Measurements from ENCODE around the gene NAALADL2. TPM values are rescaled to one million over a fixed set of nuclear protein-coding genes. Genes with fewer than 3 reads are reported as not detected.

Gene NAALADL2
- total RNA-seq, 1 donor from 2014 or later, result 2.9 TPM

- Histone ChIP-seq H3K36me3 (ENCODE audit: control insufficient read depth, insufficient read depth, low read length) (no peaks in the 10 kb centered on the region), H3K4me3 (ENCODE audit: low read depth, low read length) (no peak overlapping the region), H3K27me3 (ENCODE audit: control insufficient read depth, insufficient read depth, low read length) (no peaks in the 10 kb centered on the region)
- DNase-seq (ENCODE audit: low read depth), result no peak
- TF ChIP-seq CTCF (IDR thresholded peaks at IDR 0.05; ENCODE audit: insufficient read depth, low read length, poor library complexity, severe bottlenecking), result no peak
Observed at GRCh38 chr3:174869448-174869847, 10.3 kb downstream of the NAALADL2 start.

- DNase-seq (ENCODE audit: low read depth), result no peak
- TF ChIP-seq CTCF (IDR thresholded peaks at IDR 0.05; ENCODE audit: insufficient read depth, low read length, poor library complexity, severe bottlenecking), result no peak
- no peaks in the 10 kb centered on the region for H3K27me3 ChIP-seq (ENCODE audit: control insufficient read depth, insufficient read depth, low read length)
- no peaks in the 10 kb centered on the region for H3K36me3 ChIP-seq (ENCODE audit: control insufficient read depth, insufficient read depth, low read length)
- no peak overlapping the region for H3K4me3 ChIP-seq (ENCODE audit: low read depth, low read length)
Observed at GRCh38 chr3:174873832-174874657, 14.9 kb downstream of the NAALADL2 start.

- Histone ChIP-seq H3K4me3 (ENCODE audit: low read depth, low read length) (no peak overlapping the region), H3K27me3 (ENCODE audit: control insufficient read depth, insufficient read depth, low read length) (no peaks in the 10 kb centered on the region), H3K36me3 (ENCODE audit: control insufficient read depth, insufficient read depth, low read length) (no peaks in the 10 kb centered on the region)
- no peak for DNase-seq (ENCODE audit: low read depth)
- no peak for TF ChIP-seq CTCF (IDR thresholded peaks at IDR 0.05; ENCODE audit: insufficient read depth, low read length, poor library complexity, severe bottlenecking)
Observed at GRCh38 chr3:174882789-174883188, 23.7 kb downstream of the NAALADL2 start.

GRCh38 chr3:174883881-174884675 lies 24.9 kb downstream of the NAALADL2 start:
- Histone ChIP-seq H3K4me3 (ENCODE audit: low read depth, low read length) (no peak overlapping the region), H3K36me3 (ENCODE audit: control insufficient read depth, insufficient read depth, low read length) (no peaks in the 10 kb centered on the region), H3K27me3 (ENCODE audit: control insufficient read depth, insufficient read depth, low read length) (no peaks in the 10 kb centered on the region)
- DNase-seq (ENCODE audit: low read depth), result no peak
- no peak for TF ChIP-seq CTCF (IDR thresholded peaks at IDR 0.05; ENCODE audit: insufficient read depth, low read length, poor library complexity, severe bottlenecking)

- no peak for DNase-seq (ENCODE audit: low read depth)
- no peaks in the 10 kb centered on the region for H3K36me3 ChIP-seq (ENCODE audit: control insufficient read depth, insufficient read depth, low read length)
- no peak for TF ChIP-seq CTCF (IDR thresholded peaks at IDR 0.05; ENCODE audit: insufficient read depth, low read length, poor library complexity, severe bottlenecking)
- no peak overlapping the region for H3K4me3 ChIP-seq (ENCODE audit: low read depth, low read length)
- no peaks in the 10 kb centered on the region for H3K27me3 ChIP-seq (ENCODE audit: control insufficient read depth, insufficient read depth, low read length)
Observed at GRCh38 chr3:174884776-174885568, 25.8 kb downstream of the NAALADL2 start.

All from kidney epithelial cell (primary cell).